HG02852 (cell line): ENCODE data around the gene HEPACAM.

ENCODE experiments used
- ATAC-seq: cut with Tn5 transposase; IDR thresholded peaks from one replicate; pipeline ENCODE4 v1.9.1; 2021; ENCODE audit warnings: mild to moderate bottlenecking, moderate library complexity; ENCODE audit not compliant: unreplicated experiment

Gene HEPACAM

DNA sequence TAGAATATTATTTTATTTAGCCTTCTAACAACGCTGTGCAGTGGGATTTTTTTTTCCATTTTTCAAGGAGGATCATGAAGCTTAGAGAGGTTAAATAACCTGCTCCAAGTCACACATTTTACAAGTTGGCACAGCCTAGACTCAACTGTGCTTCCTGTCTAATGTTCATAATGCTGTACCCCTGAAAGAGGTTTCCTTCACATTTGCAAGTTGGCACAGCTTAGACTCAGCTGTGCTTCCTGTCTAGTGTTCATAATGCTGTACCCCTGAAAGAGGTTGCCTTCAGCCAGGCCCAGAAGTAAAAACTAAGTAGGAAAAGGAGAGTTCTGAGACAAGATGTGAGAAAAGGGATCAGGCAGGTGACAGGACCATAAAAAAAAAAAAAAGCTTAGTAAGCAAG lies 7.9 kb upstream of the HEPACAM start:
- ATAC-seq: no peak

DNA sequence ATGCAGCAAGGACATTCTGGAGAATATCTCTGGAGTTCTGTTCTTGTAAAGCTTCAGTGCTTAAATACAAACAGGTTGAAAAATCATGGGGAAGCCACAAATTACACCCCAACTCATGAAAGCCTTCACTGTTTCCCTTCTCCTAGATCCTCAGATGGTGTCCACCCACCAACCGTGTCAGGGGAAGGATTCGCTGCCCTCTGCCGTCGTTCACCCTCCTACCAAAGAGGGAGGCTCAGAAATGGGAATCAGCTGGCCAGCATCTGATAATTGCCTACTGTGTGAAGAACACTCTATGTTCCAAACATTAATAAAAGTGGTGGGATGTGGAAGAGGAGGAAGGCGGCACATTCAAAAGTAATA lies 7.4 kb upstream of the HEPACAM start:
- ATAC-seq: no peak

DNA sequence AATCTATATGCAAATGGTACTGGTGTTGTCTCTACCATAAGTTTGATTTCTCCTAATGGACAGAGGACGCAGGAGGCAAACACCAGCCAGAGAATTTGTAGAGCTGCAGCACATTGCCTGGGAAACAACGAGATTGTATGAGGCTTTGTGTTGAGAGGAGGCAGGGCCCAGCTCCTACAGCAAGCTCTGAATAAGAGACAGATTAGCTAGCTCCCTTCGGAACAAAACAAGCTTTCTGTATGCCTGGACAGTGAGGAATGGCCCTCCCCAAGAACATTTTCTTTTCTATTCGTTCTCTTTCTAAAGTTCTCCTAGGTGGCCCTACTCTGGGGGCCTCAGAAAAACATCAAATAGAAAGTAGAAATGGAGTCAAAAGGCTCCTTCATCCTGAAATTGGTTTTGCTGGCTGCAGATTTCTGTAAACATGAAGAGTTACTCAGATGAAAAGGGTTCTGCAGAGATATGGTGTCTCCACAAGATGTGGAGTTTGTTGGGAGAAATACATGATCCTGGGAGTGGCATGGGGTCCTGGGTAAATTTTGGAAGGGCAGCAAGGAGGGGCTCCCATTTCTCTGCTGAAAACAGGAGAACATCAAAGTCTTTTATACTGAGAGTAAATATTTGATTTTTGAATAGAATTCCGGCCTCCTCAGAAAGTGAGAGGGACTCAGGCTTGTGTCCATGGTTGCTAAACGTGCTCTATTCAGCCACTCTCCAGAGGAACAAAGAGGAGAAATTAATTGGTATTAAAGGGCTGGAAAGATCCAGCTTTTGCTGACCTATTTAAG lies 6.8 kb upstream of the HEPACAM start:
- no peak for ATAC-seq

DNA sequence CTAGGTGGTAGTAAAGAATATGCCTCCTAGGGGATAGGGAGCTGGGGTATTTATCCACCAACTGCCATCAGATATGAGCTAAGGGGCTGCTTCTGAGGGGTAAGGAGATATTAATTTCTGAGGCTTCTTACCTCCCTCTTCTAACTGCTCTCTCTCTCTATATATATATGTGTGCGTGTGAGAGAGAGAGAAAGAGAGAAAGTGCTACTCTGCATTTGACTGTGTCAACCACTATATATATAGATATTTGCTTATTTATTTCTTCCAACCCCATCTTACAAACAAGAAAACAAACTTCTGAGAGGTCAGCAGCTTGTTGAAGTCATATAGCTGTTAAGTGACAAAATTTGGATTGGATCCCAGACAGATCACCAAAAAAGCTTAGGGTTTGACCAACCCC lies 5.9 kb upstream of the HEPACAM start:
- ATAC-seq: no peak

DNA sequence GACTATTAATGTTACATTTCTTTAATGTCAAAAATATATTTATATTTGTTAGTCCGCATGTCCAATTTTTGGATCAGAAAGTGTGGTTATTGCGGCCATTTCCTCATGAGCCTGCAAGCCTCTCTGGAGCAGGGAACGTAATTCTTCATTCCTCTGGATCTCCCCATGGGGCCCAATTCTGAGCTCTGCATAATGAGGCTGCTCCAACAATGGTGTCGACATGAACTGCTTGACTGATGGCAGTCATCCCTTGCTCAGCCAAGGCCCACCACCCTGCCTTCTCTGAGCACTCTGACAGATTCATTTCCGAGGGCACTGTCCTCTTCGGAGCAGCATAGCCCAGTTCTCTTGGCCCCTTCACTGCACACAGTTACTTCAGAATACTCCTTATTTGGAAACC lies 3.1 kb upstream of the HEPACAM start:
- ATAC-seq: no peak

DNA sequence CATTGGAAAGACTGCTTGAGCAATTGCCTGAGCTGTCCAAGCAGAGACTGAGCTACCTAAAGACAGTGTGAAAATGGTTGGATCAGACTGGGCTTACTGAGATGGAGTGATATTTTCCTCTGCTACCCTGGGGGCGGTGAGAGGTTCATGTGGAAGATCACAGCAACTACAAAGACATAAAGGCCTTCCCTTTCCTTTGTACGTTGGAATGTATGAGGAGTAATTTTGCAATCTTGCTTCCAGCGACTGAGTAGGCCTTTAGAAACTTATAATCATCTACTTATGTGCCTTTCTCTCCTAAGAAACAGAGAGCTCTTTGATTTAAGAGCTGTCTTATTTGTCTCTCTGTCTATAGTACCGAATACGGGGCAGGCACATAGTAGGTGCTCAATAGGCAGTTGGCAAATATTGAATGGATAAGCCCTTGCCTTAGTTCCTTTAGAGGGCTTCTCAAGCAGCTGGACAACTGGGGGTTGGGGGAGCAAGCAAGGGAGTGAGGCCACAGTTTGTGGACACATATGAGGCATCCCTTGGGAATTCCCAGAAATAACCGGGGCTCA lies 2.4 kb upstream of the HEPACAM start:
- no peak for ATAC-seq

DNA sequence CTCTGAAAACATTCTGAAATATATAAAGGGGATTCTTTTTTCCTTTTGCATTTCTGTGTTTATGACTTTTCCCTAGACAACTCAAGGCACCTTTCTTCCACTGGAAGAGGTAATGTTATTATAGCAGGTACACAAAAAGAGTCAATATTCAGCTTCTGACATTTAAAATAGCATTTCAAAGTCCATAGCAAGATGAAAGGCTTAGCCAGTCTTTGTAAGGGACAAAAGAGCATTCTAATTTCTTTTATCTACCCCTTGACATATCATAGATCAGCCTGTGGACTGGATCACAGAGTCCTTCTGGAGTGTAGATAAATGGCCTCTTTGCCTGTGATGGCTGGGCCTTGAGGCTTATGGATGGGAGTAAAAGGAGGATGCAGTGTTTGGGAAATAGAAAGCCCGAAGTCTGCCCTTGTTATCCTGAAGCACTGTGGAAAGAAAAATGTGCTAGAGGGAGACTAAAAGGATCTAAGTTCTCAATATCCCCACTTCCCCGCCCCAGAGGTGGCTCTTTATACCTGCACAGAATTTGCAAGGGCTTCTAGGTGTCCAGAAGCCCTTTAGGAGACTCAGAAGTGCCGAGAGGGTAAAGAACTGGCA lies 1.6 kb upstream of the HEPACAM start:
- no peak for ATAC-seq

DNA sequence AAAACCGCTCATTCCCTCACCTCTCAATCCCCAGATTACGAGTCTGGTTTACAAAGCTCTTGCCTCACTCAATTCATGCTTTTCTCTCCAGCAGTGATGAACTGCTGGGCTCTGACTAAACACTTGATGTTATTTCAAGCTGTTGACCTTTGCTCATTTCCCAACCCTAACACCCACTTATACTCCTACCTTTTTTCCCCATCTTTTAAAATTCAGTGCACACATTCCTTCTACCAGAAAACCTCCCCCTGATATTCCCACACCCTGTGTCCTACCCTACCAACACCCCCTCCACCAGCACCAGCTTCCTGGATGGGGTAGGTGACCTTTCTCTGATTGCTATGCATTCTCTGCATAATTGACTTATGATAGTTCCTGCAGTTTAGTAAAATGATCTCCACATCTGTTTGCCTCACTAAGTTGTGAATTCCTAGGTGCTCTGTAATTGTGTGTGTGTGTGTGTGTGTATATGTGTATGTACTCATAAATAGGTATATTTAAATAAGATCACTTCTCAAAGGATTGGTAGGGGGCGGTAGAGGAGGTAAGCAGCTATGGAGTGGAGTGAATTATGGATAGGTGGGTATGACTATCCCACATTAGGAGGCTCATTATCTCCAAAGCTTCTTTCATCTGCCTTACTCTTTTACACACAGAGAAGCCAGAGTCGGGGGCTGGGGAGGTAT lies 842 bp downstream of the HEPACAM start:
- ATAC-seq: no peak

DNA sequence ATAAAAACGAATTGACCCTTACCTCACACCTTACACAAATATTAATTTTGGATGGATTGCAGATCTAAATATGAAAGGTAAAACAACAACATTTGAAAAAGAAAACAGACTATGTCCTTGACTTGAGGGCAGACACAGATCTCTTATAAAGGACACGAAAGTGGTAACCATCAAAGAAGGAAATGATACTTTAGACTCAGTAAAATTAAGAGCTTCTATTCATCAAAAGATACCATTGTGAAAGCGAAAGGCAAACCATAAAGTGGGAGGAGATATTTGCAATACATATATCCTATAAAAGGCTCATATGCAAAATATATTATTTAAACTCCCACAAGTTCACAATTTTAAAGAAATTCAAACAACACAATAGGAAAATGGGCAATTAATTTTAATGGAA lies 5.0 kb downstream of the HEPACAM start:
- peak; percentile 93 for ATAC-seq

DNA sequence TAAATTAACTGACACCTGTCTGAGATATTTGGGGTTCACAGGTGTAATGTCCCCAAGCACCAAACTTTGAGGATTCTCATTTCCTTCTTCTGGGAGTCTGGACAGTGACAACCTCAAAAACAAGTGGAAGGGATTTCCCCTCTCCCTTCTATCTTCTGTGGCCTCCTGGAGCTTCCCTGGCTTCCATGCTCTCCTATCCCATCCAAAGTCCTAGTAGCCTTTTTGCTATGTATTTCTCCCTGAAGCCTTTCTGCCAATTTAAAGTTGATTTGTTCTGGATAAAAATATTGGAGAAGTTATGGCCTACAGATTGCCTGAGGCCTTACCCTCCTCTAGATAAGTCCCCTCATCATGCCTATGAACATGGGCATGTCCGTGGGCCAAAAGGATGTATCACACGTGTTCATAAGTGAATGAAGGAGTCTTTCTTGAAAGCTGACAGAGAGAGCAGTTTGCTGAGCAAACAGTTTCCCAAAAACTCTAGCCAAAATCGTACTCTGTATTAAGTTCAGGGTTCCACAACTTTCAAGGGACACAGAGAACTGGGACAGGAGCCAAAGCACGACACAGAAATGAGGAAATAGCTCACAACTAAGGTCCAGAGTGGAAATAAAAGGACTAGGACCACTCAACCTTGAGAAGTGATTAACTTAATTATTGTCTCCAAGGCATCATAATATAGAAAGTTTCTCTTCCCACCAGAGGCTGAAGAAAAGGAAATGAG lies 6.7 kb downstream of the HEPACAM start:
- ATAC-seq: no peak

DNA sequence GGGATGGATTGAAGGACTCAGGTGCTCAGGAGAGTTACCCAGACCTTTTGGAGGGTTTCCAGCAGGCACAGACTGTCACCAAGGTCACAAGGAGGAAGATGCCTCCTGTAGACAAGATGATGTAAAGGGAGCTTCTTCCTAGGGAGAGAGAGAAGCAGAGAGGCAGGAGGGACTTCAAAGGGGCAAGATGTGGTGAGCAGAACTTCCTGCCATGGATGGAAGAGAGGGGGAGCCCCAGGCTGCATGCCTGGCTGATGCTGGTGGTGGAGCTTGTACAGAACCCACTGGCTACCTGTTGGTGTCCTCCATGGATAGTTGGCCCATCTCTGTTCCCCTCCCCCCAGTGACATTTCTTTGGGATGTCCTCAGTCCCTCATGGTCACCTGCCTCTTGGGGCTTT lies 12.6 kb downstream of the HEPACAM start:
- no peak for ATAC-seq

DNA sequence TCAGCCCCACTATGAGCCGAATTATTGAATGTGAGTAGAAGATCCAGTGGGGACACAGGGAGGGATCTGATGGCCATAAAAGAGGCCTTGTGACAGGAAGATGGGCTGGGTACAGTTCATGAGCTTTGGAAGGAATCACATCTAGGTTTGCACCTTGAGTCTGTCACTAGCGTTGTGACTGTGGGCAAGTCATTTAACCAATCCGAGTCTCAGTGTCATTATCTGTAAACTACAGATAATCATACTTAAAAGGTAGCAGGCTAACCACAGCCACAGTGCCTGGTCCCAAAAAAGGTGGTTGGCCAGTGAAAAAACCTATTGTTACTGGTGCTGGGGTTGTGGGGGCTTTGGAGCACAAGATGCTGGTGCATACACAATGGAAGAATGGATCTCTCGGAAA lies 13.0 kb downstream of the HEPACAM start:
- ATAC-seq: no peak

DNA sequence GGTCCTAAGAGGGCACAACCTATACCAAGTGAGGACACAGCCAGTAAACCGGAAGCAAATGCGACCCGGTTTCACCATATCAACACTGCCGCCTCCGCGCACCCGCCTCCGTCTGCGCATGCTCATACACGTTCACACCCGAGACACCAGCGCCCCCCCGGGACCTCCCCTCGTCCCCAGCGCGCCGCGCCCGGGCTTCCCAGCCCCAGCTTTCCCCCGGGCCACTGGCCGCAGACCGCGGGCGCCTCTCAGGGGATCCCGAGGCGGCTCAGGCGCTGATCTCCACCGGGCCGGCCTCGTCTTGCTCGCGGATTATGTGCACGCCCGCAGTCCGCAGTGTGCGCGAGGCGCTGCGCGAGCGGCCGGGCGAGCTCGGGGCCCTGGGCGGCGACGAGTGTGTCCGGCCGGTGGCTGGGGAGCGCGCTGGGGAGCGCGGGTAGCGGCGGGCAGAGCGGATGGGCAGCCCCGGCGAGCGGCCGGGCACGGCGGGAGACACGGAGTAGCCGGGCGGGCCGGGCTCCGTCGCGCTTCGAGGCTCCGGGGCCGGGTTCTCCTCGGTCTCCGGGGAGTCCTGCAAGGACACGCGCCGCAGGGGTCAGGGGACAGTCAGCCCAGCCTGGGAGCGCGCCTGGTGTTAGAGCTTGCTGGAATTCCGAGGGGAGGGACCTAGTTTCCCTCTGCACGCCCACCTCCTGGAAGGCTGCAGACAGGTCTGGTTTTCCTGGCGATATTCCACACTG lies 14.8 kb downstream of the HEPACAM start:
- no peak for ATAC-seq

DNA sequence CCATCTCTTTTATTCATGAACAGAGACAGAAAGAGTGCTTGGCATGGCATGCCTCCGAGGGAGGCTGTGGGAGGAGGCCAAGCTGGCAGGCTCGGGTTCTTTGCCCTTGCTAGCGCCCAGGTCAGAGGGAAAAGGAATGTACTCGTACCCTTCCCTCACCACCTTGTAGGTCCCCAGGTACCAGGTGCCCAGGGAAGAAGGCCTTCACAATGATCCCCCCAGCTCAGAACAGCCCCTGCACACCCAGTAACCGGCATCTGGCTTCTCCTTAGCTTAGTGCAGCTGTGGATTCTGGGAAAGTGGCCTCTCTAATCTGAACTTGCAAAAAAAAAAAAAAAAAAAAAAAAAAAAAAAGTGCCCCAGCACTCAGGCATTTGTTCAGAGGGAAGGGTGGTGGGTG lies 15.5 kb downstream of the HEPACAM start:
- no peak for ATAC-seq

DNA sequence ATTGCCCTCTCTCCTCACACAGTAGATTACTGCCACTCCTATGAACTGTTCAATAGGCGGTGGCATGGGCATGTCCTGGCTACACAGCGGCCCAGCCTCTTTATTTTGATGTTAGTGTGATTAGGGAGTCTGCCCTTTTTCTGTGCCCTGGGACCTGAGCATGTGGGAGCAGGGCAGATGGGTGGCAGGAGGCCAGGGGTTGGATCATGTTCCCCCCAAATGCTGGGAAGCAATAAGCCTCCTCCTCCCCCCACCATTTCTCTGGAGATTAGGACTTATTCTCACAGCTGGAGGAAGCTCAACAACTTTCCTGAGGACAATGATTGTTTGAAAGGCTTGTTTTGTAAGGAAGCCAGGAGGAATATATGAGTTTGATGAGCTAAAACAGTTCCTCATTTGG lies 15.9 kb downstream of the HEPACAM start:
- ATAC-seq: no peak

DNA sequence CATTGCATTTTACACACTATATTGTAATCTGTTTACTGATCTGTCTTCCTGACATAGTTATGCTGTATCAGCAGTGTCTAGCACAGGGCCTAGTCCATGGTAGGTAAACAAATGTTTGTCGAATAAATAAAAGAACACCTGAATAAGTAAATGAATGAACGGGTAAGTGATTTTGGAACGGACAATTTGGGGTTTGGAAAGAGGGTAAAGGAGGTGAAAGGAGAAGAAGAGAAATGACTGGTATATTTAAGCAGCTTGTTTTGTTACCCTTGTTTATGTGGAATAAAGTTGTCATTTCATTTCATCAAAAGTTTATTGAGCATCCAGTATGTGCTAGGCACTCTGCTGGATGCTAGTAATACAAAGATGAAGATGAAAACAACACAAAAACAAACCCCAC lies 16.9 kb downstream of the HEPACAM start, which contains the start of gene HEPN1:
Gene HEPN1, plus strand, starts transcription at position 301 of the 400 bp plus-strand sequence.
- ATAC-seq: no peak

DNA sequence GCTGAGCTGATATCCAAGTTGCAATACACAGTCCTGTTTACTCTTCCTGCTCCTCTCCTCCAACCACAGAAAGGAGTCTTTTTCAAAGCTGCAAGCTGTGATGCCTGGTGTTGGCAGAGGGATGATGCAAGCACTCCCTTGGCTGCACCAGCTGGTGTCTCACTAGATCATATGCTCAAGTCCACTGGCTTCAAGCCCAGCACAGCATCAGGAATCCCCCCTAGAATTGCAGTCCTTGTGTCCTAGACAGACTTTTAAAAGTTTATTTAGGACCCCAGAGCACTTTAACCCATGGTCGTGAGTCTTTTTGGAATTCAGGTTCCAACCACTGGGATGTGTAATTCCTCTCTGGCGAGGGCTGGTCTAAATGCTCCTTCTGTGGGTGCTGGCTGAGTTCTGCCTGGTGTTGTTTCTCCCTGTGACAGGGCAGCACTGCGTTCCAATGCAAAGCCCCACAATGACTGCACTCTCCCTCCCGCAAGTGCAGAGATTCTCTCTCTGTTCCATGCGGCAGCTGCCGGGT lies 18.7 kb downstream of the HEPACAM start:
- ATAC-seq: no peak

DNA sequence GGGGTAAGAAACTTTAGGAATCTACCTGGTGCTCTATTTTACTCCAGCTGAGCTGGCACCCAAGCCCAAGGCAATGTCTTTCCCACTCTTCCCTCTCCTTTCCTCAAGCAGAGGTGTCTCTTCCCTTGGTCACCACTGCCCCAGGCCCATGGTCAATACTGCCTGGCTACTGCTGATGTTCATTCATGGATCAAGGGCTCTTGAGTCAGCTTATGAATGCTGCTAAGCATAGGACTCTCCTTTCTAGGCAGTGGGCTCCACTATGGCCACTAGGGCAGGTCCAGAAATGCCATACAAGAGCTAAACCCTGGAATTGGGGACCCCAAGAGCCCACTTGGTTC lies 19.5 kb downstream of the HEPACAM start:
- ATAC-seq: no peak

DNA sequence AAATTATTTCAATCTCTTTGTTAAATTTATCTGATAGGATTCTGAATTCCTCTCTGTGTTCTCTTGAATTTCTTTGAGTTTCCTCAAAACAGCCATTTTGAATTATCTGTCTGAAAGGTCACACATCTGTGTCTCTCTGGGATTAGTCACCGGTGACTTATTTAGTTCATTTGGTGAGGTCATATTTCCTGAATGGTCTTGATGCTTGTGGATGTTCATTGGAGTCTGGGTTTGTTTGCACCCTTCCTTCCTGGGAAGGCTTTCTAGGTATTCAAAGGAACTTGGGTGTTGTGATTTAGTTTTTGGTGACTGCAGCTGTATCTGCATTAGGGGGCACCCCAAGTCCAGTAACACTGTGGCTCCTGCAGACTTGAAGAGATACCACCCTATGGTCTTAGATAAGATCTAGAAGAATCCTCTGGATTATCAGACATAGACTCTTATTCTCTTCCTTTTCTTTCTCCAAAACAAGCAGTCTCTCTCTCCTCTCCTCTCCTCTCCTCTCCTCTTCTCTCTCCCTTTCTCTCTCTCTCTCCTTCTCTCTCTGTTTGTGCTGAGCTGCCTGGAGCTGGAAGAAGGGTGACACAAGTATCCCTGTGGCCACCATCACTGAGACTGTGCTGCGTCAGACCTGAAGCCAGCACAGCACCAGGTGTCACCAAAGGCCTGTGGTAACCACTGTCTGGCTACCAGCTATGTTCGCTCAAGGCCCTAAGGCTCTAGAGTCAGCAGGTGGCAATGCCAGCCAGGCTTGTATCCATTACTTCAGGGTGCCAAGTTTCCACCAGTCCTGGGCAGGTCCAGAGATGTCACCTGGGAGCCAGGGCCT lies 20.1 kb downstream of the HEPACAM start:
- ATAC-seq: no peak

DNA sequence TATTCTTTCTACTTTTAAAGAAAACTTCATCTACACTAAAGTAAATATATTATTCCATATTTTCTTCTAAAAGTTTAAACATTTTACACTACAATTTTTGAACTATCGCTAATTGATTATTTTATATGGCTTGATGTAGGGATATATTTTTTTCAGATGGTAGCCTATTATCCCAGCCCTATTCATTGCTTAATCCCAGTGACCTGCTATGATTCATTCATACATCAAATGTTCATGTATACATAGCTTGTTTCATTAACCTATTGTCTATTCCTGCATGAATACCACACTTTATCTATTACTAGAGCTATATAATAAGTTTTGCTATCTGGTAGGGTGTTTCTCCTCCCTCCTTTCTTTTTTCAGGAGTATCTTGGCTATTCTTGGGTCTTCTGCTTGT lies 33.2 kb downstream of the HEPACAM start:
- no peak for ATAC-seq
